CD4-positive, alpha-beta T cell treated with Interleukin-10 for 1 hour (primary cell): ENCODE data around the gene CFAP141.
"Not testable (repeated sequence)": the region's sequence is repeated elsewhere in the genome, so short reads cannot be mapped to it uniquely, and the experiment has no call there.

ENCODE experiments used
- DNase-seq: peaks from one replicate; pipeline ENCODE4 v3.0.0-alpha.2; 2020

CFAP141 gene

GRCh38 chr1:154207262-154207661 is 1.1 kb upstream of the CFAP141 start:
- DNase-seq = no peak

DNA sequence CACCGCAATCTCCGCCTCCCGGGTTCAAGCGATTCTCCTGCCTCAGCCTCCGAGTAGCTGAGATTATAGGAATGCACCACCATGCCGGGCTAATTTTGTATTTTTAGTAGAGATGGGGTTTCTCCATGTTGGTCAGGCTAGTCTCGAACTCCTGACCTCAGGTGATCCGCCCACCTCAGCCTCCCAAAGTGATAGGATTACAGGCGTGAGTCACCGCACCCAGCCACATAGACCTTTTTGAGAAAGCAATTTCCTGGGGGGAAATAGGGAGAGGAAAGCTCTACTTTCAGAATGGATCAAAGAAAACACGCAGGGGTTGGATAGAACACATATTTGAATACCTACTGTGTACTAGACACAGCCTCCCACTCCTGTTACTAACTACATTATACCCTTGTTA is 355 bp downstream of the CFAP141 start:
- DNase-seq = not testable (repeated sequence)

- no peak for DNase-seq
Observed at GRCh38 chr1:154199563-154199879, 6.6 kb downstream of the CFAP141 start.

- peak; percentile 75 for DNase-seq
Observed at GRCh38 chr1:154198756-154199562, 7.2 kb downstream of the CFAP141 start.

- DNase-seq = no peak
Observed at GRCh38 chr1:154193821-154194220, 12.3 kb downstream of the CFAP141 start.

DNA sequence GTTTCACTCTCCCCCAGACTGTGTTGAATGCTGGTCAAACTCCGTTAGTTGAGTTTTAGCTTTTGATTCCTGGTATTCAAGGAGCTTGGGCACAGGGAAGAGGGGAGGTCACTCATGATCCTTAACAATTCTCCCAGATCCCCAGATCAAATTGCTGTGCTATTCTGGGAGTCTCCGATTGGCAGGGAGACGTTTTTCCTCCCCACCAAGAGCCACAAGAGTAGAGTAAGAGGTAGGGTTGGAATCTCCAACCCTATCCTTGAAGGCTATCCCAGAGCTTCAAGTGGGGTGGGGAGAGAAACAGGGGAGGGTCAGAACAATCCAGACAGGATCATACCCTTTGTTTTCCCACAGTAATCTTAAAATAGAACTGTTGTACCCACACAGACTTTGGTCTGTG is 13.7 kb downstream of the CFAP141 start:
- no peak for DNase-seq

DNA sequence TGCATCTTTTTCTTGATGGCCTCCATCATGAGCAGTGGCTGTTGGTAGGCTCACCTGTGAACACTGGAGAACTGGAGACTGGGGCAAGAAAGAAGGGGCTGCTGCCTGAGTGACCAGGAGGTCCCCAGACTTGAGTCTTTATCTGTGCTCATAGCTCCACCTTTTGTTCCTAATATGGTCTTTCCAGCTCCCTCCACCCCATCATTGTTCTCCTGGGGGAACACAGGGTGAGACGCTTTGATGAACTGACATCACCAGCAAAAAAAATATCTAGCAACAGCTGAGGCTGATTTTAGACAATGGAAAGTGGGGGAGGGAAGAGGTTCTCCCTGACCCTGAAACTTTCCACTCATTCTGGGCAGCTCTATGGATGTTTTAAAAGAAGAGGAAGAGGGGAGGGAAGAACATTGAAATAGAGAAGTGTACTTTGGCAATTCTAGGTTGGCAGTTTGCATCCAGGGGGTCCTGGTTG is 14.1 kb downstream of the CFAP141 start, which contains the start of gene TPM3:
TPM3 (minus strand) TSS at position 111 of the 472 bp plus-strand sequence; CDS start at position 29, 82 bp downstream.
- no peak for DNase-seq

DNA sequence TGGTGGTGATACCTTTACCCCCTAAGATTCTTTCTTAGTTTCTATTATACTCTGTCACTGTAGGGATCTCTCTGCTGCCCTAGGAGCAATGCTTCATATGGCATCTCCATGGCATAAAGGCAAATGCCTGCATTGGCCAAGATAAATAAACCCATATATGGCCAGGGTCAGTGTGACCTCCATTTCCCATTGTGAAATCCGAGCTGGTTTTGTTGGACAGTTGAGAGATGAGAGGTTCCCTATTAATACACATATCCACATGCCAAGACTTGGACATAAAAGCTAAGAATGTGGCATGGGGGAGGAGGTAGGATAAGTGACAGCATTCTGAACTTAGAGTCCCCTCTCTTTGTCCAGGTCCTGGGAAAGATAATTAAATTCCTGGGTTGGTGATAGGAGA is 15.6 kb downstream of the CFAP141 start:
- no peak for DNase-seq

DNA sequence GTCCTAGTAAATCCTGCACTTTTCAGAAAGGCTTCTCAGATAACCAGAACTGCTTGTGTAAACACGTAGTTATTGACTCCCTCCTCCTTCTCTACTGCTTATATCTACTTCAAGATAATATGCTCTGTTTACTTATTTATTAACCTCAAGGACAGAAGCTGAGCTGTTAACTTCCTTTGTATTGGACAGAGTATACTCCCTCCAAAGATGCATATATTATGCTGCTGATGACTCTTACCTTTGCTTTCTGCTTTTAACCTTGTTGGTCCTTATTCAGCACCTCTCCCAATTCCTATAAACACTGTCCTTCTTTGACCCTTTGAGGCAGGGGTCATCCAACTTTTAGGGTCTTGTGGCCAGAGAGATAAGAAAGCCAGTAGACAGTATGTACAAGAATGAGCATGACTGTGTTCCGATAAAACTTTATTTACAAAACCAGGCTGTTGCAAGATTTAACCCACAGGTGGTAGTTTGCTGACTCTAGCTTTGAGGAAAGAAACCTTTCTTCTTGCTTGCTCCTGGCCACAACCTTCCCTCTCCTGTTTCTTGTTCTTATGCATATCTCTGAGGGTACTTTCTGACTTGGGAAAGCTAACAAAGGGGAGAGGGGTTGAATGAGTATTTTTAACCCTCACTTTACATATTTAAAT is 19.2 kb downstream of the CFAP141 start:
- no peak for DNase-seq

- DNase-seq = peak; percentile 78
Observed at GRCh38 chr1:154186177-154186576, 20.0 kb downstream of the CFAP141 start.

DNA sequence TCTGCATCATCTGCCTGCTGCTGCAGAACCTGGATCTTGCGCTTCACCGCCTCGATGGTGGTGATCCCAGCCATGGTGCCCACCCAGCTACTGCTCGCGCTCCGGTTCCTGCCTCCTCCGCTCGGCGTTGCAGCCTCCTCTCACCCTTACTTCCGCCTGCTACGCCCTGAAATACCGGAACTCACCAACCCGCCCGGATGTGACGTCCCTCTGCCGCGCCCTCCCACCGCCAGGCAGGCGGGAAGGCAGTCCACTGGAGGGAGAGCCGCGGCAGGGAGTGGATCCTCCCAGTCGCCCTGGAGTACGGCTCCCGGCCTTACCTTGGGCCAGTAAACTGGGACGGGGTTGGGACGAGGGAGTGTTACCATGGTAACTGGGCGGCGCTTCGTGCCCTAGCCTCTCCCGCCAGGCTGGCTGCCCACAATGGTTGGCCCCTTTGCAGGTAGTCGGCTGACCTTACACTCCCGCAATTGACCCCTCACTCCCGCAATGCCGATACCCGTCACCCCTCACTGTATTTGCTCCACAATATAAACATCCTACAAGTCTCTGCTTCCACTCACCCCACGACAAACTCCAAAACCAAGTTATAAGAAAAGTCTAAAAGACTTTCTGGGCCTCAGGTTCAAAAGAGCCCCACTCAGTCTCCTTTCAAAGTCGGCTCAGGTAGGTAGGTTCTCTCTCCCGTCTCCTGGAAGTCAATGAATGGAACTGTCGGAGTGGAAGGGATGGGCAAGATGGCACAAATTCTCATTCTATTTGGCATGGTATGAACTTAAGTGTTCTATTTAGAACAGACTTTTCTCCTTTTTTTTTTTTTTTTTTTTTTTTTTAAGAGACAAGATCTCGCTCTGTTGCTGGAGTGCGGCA is 22.9 kb downstream of the CFAP141 start:
- DNase-seq = peak; percentile 93

DNA sequence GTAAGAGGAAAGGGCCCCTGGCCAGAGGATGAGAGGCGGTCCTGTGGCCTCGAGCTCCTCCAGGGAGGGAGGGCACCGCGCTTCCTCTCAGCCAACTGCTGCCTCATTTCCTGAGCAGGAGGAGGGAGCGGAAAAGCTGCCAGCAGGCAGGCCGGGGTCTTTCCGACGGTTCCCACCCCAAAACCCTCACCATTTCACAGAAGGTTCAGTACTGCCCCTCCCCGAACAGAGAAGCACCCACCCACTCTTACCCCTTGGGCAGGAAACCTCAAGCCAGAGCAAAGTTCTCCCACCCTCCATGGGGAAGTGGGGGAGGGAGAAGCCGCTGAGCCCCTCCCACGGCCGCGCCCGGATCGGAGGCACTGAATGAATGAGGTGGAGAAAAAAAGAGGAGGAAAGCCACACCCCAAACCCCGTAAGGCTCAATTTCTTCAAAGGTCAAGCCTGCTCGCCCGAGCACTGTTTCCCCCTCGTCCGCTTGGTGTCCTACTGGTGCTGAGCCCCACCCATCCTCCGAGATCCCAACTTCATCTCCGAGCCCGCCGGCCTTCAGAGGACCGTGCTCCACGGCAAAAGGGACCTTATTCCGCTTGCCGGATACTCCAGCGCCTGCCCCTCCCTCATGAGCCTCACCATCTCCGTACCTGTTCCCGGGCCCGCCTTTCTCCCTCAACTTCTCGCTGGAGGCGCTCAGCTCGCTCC is 23.6 kb downstream of the CFAP141 start:
- peak; percentile 81 for DNase-seq

DNA sequence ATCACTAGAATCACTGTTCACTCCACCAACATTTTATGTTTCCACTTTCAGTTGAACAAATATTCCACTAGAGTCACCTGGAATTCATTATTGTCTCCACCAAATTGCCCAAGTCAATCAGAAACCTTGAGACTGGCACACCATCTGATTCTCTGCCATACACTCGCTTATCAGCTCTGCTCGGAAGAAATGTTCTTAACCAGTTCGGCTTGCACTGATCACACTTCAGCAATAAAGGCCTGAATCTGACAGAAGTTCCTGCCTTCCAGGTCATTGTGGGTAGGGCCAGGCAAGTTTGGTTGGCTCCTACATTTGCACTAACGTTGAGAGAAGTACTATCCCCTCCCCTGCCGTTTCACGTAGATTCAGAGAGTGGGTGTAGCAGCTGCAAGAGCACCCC is 24.2 kb downstream of the CFAP141 start:
- DNase-seq = no peak

DNA sequence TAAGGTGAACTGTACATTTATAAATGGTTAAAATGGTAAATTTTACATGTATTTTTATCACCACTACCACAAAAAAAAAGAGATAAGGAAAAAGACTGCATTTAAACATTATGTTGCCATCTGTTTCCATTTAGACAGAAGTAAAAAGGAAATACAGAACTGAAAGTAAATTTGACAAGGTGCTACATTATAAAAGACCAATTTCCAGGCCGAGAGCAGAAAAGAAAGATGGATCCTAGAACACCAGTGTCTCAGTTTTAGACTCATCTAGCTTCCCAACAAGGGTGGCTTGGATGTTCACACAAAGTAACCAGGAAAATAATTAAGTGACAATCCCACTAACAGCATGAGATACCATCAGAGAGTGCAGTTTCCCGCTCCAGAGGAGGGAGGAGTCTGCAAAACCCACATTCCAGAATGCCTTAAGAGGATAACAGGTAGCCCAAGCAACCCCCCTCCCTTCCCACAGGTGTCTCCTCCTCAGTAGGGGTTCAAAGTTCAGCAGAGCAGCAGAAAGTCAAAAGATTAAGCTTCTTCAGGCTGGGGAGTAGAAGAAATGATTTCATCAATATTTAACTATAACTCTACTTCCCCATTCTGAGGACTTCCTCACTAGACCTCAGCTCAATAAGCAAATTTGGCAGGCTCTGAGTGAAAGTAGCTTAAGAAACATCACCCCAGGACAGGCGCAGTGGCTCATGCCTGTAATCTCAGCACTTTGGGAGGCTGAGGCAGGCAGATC is 26.0 kb downstream of the CFAP141 start:
- no peak for DNase-seq

DNA sequence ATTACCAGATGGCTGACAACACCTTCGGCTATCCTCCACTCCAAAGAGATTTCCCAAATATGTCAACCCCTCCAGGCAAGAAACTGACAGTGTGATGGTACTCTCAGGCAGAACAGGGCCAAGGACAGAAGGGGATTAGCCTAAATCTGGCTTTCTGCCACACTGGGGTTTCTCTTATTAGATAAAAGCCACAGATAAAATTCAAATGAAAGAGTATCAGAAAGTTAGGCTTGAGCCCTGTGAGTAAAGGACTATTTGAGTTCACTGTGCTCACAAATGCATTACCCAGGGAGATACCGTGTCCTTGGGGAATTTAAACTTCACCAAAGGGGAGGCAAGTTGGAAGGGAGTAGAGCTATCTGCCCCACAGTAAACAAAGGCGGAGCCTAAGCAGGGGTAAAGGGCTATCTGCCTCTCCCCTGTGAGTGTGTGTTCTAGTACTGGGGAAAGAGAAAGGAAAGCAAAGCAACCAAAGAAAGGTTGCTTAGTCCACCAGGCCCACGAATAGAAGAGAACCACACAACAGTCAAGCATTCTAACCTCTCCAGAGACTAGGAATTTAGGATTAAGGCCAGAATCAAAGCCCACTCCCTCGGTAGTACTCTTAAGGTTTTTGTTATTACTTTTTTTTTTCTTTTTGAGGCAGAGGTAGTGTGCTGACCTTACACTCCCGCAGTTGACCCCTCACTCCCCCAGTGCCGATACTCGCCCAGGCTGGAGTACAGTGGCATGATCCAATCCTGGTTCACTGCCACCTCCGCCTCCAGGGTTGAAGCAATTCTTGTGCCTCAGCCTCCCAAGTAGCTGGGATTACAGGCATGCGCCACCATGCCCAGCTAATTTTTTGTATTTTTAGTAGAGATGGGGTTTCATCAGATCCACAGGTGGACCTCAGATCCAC is 27.0 kb downstream of the CFAP141 start:
- DNase-seq = no peak

- DNase-seq = no peak
Observed at GRCh38 chr1:154178013-154178412, 28.1 kb downstream of the CFAP141 start.

DNA sequence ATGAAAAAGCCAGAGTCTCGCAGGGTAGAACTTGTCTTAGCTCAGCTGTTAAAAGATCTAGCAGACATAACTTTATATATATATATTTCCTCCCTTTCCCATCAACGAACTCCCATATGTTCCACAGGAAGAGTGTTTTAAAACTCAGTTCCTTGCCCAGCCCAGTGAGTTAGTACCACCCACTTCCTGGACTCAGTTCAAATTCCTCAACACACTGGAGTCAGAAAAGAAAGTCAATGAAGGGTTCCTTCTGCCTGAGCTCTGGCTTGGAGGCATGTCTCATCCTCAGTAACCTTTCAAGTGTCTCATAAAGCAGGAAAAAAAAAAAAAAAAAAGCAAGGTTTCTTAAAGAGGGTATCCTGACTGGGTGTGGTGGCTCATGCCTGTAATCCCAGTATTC is 29.8 kb downstream of the CFAP141 start:
- DNase-seq = no peak

DNA sequence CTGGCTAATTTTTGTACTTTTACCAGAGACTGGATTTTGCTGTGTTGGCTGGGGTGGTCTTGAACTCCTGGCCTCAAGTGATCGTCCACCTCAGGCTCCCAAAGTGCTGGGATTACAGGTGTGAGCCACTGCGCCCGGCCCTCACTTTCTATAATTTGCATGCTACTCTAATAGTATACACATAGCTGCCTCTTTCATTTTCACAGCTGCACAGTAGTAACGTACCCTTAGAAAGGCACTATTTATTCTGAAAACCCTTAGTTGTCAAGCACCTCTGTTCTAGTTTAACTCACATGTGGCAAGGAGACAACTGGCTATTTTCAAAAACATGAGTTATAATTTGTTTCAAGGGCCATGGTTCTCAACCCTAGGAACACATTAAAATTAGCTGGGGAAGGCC is 31.5 kb downstream of the CFAP141 start:
- DNase-seq = no peak

GRCh38 chr1:154171880-154172279 is 34.3 kb downstream of the CFAP141 start:
- DNase-seq = no peak

DNA sequence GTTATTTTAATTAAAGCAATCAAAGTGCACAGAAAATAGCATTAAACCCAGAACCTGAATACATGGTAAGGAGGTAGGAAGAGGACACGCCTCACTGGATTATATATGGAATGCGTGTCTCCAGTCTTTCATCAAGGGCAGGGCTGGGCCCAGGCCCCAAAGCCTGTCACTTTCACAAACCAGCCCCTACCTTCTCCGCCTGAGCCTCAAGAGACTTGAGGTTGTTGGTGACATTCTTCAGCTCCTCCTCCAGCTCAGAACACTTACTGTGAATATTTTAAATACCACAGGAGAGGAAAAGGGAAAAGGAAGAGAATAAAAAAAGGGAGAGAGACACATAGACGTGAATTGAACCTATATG is 34.9 kb downstream of the CFAP141 start:
- no peak for DNase-seq
